ENCODE data around the gene SPNS1.

DNA sequence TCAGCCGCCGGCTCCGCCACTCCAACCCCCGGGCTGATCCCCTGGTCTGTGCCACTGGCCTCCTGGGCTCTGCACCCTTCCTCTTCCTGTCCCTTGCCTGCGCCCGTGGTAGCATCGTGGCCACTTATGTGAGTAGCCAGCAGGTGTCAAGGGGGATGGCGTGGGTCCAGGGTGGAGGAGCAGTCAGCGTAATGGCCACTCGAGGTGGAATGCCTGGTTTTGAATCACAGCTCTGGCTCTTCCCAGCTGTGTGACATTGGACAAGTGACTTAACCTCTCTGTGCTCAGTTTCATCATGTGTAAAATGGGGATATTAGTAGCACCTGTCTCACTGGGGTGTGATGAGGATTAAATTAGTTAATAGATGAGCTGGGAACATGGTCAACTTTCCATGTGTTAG is 7.8 kb downstream of the SPNS1 start:
- no peak for TF ChIP-seq CTBP1 (IDR thresholded peaks at IDR 0.05; ENCODE audit: borderline replicate concordance)
- no peak for TF ChIP-seq FOXM1 (IDR thresholded peaks at IDR 0.05; ENCODE audit: borderline replicate concordance)
- TF ChIP-seq, protein P1, sequence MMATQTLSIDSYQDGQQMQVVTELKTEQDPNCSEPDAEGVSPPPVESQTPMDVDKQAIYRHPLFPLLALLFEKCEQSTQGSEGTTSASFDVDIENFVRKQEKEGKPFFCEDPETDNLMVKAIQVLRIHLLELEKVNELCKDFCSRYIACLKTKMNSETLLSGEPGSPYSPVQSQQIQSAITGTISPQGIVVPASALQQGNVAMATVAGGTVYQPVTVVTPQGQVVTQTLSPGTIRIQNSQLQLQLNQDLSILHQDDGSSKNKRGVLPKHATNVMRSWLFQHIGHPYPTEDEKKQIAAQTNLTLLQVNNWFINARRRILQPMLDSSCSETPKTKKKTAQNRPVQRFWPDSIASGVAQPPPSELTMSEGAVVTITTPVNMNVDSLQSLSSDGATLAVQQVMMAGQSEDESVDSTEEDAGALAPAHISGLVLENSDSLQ (IDR thresholded peaks at IDR 0.05) = no peak
- TF ChIP-seq FOXA1 (IDR thresholded peaks at IDR 0.05) = no peak
- TF ChIP-seq BHLHE40 (IDR thresholded peaks at IDR 0.05; ENCODE audit: borderline replicate concordance) = no peak
- no peak for TF ChIP-seq ARNT (IDR thresholded peaks at IDR 0.05)
- no peak for TF ChIP-seq SP1 (IDR thresholded peaks at IDR 0.05)
- TF ChIP-seq ELF4 (IDR thresholded peaks at IDR 0.05) = no peak
- no peak for TF ChIP-seq FOXK2 (IDR thresholded peaks at IDR 0.05)
- TF ChIP-seq LEF1 (IDR thresholded peaks at IDR 0.05; ENCODE audit: borderline replicate concordance) = no peak

All from HEK293T (cell line).